Tibial nerve (tissue), 4 donors: ENCODE data around the gene ZNF804B. TPM values are rescaled to one million over a fixed set of nuclear protein-coding genes. Genes with fewer than 3 reads are reported as not detected.

ENCODE experiments used
- DNase-seq, 2 donors: peaks; one replicate each; pipeline ENCODE4 v3.0.0-alpha.2; 2019; ENCODE audit warnings: low spot score in 2 of 2
- H3K27ac ChIP-seq, 4 donors: fragments of 200-600 bp; sonication (generic) in 3 of 4; one replicate each; pipeline ENCODE4 v1.5.1; 2017 to 2019; ENCODE audit warnings: mild to moderate bottlenecking in 1 of 4
- H3K27me3 ChIP-seq, 2 donors: fragments of 200-600 bp; sonication (generic) in 1 of 2; one replicate each; pipeline versions ENCODE4 v1.5.1 to v1.6.0; 2017 to 2019
- H3K36me3 ChIP-seq, 3 donors: fragments of 200-600 bp; sonication (generic); one replicate each; pipeline ENCODE4 v1.5.1; 2018 to 2019
- H3K4me1 ChIP-seq, 4 donors: fragments of 200-600 bp; sonication (generic) in 3 of 4; one replicate each; pipeline ENCODE4 v1.5.1; 2017 to 2019
- H3K4me3 ChIP-seq, 4 donors: fragments of 200-600 bp; sonication (generic) in 3 of 4; one replicate each; pipeline ENCODE4 v1.5.1; 2017 to 2019; ENCODE audit warnings: mild to moderate bottlenecking in 1 of 4, moderate library complexity in 1 of 4
- H3K9me3 ChIP-seq, 4 donors: fragments of 200-600 bp; sonication (generic) in 3 of 4; one replicate each; pipeline ENCODE4 v1.5.1; 2017 to 2019
- CTCF ChIP-seq, 5 experiments: fragments of 200-600 bp in 3 of 5; fragments of 450-650 bp in 2 of 5; sonication (generic) in 3 of 5; IDR thresholded peaks; one replicate each; pipeline ENCODE4 v1.5.1; 2016 to 2019; ENCODE audit warnings: antibody characterized with exemption in 5 of 5, mild to moderate bottlenecking in 3 of 5, moderate library complexity in 2 of 5
- EP300 ChIP-seq, 2 donors: sonication (generic); formaldehyde crosslinking; IDR thresholded peaks; one replicate each; pipeline ENCODE4 v1.6.1; 2017; ENCODE audit warnings: antibody characterized with exemption in 2 of 2, mild to moderate bottlenecking in 1 of 2
- POLR2A ChIP-seq, 2 donors: fragments of 450-650 bp; IDR thresholded peaks; one replicate each; pipeline ENCODE4 v1.6.1; 2017; ENCODE audit warnings: antibody characterized with exemption in 2 of 2, mild to moderate bottlenecking in 2 of 2, moderate library complexity in 2 of 2
- WGBS, 2 donors: methylation state at CpG; one replicate each; pipeline ENCODE4 v1.1.5; 2018; 5-methylcytosine and 5-hydroxymethylcytosine counted together
- total RNA-seq, 4 donors: library from RNA; depleted of rRNA; stranded (reverse); fragments of >200 nt; gene quantifications; one replicate each; pipeline ENCODE4 v1.1.0, GENCODE V29; 2016

ZNF804B gene
- total RNA-seq, 4 donors from 2014 or later, result 0.21 to 0.22 TPM; not detected in 2

GRCh38 chr7:89103564-89103963, 344.1 kb downstream of the ZNF804B start:
- no peaks in the 10 kb centered on the region for H3K36me3 ChIP-seq
- H3K27me3 ChIP-seq, result no peaks in the 10 kb centered on the region
- DNase-seq, result no peak
- H3K4me3 ChIP-seq, result no peak overlapping the region
- H3K4me1 ChIP-seq, result no peaks in the 10 kb centered on the region
- no peak overlapping the region for H3K27ac ChIP-seq
- H3K9me3 ChIP-seq, result no peaks in the 10 kb centered on the region
- TF ChIP-seq POLR2A (IDR thresholded peaks at IDR 0.05), result no peak
- no peak for TF ChIP-seq CTCF (IDR thresholded peaks at IDR 0.05)
- no peak for TF ChIP-seq EP300 (IDR thresholded peaks at IDR 0.05)

DNA sequence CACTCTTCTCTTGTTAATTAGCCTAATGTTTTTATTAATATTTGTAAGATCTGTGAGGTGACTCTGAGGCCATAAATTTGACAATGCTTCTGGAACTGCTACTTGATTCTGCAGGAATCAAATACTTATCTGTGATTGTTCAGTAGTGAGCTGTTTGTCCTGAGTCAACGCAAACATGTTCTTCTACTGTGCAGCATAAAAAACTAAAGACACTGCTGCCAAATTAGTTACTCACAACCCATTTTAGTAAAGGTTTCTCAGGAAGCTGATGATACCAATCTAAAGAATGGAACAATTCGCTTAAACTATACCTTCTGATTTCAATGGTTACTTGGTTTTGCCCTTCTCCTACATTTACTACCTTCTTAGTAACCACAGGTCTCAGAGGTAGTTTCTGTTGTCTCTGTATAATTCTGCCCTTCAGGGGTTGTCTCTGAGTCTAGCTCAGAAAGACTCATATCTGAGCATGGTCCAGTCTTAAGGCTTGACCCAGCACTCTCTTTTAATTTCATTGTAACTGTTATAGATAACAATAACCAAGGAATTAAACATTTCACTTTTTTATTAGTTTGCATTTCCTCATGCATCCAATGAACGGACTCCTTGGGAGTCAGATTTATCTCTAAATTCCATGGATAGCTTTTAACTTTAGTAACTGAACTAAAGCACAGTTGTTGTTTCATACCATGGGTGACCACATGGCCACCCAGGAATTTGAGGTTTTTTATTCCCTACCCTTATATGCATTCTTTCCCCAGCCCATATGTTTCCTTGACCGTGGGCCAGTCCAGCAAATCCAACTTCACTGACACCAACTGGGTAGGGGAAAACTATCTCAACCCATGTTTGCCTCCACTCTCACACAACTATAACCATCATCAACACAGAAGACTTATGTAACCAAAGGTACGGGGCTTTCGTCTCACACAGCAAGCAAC, 345.5 kb downstream of the ZNF804B start:
- TF ChIP-seq POLR2A (IDR thresholded peaks at IDR 0.05) (no peak), CTCF (IDR thresholded peaks at IDR 0.05) (no peak), EP300 (IDR thresholded peaks at IDR 0.05) (no peak)
- H3K27ac ChIP-seq, result no peak overlapping the region
- H3K27me3 ChIP-seq, result no peaks in the 10 kb centered on the region
- DNase-seq, result no peak
- 84 to 93% methylated on average over 6 of the region's 6 CpGs for WGBS, 2 donors
- no peaks in the 10 kb centered on the region for H3K9me3 ChIP-seq
- no peaks in the 10 kb centered on the region for H3K4me1 ChIP-seq
- no peak overlapping the region for H3K4me3 ChIP-seq
- no peaks in the 10 kb centered on the region for H3K36me3 ChIP-seq

DNA sequence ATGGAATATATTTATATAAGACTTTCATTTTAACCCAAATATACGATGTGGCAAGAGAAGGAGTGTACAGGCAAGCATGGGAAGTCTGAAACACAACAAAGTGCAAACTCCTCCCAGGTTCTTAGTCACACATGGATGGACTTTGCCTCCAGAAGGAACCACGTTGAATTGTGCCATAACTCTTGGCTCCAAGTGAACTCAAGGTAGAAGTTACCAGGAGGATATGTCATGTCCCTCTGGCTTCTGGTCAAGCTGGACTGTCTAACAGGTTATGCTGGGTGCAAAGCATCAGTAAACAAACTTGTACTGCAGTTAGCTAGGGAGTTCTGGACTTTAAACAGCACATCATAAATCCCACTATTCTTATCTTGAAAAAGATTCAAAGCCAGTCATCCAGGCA, 364.4 kb downstream of the ZNF804B start:
- WGBS, 2 donors, result 78 to 87% methylated on average over 2 of the region's 2 CpGs

GRCh38 chr7:89129600-89130375, 370.3 kb downstream of the ZNF804B start:
- TF ChIP-seq CTCF (IDR thresholded peaks at IDR 0.05) (no peak), EP300 (IDR thresholded peaks at IDR 0.05) (no peak), POLR2A (IDR thresholded peaks at IDR 0.05) (no peak)
- Histone ChIP-seq H3K4me1 (no peaks in the 10 kb centered on the region), H3K4me3 (no peak overlapping the region), H3K9me3 (no peaks in the 10 kb centered on the region), H3K27ac (no peak overlapping the region), H3K36me3 (no peaks in the 10 kb centered on the region), H3K27me3 (no peaks in the 10 kb centered on the region)
- DNase-seq, result no peak
- whole genome bisulfite sequencing, 2 donors, result 86 to 89% methylated on average over 2 of the region's 2 CpGs

More for the DNA sequence above, 364.4 kb downstream of the ZNF804B start:
- H3K4me1 ChIP-seq, result no peaks in the 10 kb centered on the region
- no peaks in the 10 kb centered on the region for H3K9me3 ChIP-seq
- H3K27me3 ChIP-seq, result no peaks in the 10 kb centered on the region
- no peak for DNase-seq
- H3K27ac ChIP-seq, result no peak overlapping the region
- TF ChIP-seq CTCF (IDR thresholded peaks at IDR 0.05) (no peak), EP300 (IDR thresholded peaks at IDR 0.05) (no peak), POLR2A (IDR thresholded peaks at IDR 0.05) (no peak)
- H3K36me3 ChIP-seq, result no peaks in the 10 kb centered on the region
- no peak overlapping the region for H3K4me3 ChIP-seq

DNA sequence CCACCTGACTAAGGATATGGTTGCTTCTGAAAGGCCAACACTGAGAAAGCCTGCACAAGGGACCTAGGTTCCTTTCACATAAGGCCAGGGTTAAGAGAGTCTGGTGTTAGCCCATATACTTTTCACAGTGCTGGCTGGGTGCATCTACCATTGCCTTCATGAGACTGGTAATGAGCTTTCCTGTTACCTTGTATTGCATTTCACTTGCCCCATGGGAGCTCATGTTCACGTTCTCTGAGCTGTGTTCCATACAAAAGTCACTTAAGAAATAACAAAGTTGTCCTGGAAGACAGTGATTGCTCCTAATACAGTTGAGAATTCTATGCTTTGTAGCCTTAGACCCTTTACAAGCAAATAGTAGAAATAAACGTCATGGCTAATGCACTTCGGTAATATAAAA, 373.9 kb downstream of the ZNF804B start:
- H3K27ac ChIP-seq, result no peak overlapping the region
- H3K27me3 ChIP-seq, result no peaks in the 10 kb centered on the region
- peaks cover 0 to 5% (median 0%) of the 10 kb centered on the region in 4 donors for H3K9me3 ChIP-seq
- H3K4me3 ChIP-seq, result no peak overlapping the region
- no peaks in the 10 kb centered on the region for H3K4me1 ChIP-seq
- WGBS, 2 donors, result 33 to 35% methylated on average over 3 of the region's 3 CpGs
- no peaks in the 10 kb centered on the region for H3K36me3 ChIP-seq
- no peak for TF ChIP-seq POLR2A (IDR thresholded peaks at IDR 0.05)
- TF ChIP-seq EP300 (IDR thresholded peaks at IDR 0.05), result no peak
- TF ChIP-seq CTCF (IDR thresholded peaks at IDR 0.05), result no peak
- peak in 1 of 2 donors; percentile 11 for DNase-seq
